HCT116 (cell line): ENCODE measurements around the gene PTGER1. TPM values are rescaled to one million over a fixed set of nuclear protein-coding genes. Genes with fewer than 3 reads are reported as not detected.
A peak's percentile ranks its signal among the peaks of the same experiment; 100 is the strongest.

ENCODE experiments used
- ATAC-seq: fragments of 200-7000 bp; cut with Tn5 transposase; 2 replicates; pipeline ENCODE4 v1.9.1; 2020; ENCODE audit warnings: mild to moderate bottlenecking, moderate library complexity
- BruUV-seq: library from RNA; stranded (reverse); fragments of 400-500 nt; replicated peaks from 2 replicates; lab custom pipeline; 2021; lab: Mats Ljungman, UMichigan
- CTCF ChIA-PET: fragments of 300-600 bp; sonication (Branson Sonifier 250); formaldehyde crosslinking; loops from one replicate; lab custom pipeline; 2021; ENCODE audit warnings: antibody characterized with exemption; lab: Charles Lee
- POLR2A ChIA-PET: fragments of 300-600, 350-600 bp; sonication (Branson Sonifier 250); formaldehyde crosslinking; loops from one replicate; lab custom pipeline; 2021; ENCODE audit warnings: antibody characterized with exemption; lab: Charles Lee
- RAD21 ChIA-PET, 2 experiments: fragments of 300-600 bp; sonication (Branson Sonifier 250); formaldehyde crosslinking; loops; one replicate each; lab custom pipeline; 2023; ENCODE audit warnings: low total read pairs in 2 of 2; ENCODE audit not compliant: uncharacterized antibody in 2 of 2, unreplicated experiment in 2 of 2, low non-redundant PET in 1 of 2; lab: Charles Lee
- DNase-seq: peaks from one replicate; pipeline ENCODE4 v3.0.0-alpha.2; 2010; ENCODE audit warnings: low read depth, low spot score
- H2AFZ ChIP-seq: fragments of 200-600 bp; shearing (Covaris generic), sonication (generic); 2 replicates; pipeline ENCODE4 v1.6.1; 2017; ENCODE audit warnings: low read depth, mixed run types, mixed read lengths, antibody characterized with exemption, low read length; ENCODE audit not compliant: poor library complexity, severe bottlenecking
- H3K27ac ChIP-seq: 2 replicates; pipeline ENCODE4 v1.5.1; 2012; ENCODE audit warnings: low read depth, low read length
- H3K27me3 ChIP-seq: fragments of 200-600 bp; sonication (generic); 2 replicates; pipeline ENCODE4 v1.6.1; 2016; ENCODE audit warnings: mixed run types, low read length, mixed read lengths; ENCODE audit not compliant: insufficient read depth
- H3K36me3 ChIP-seq, 2 experiments: fragments of 200-500 bp in 1 of 2; fragments of 200-600 bp in 1 of 2; sonication (Bioruptor generic) in 1 of 2; sonication (generic) in 1 of 2; 2 replicates each; pipeline versions ENCODE4 v1.5.1 to v1.6.1; 2014 to 2016; ENCODE audit warnings: low read length in 2 of 2, inconsistent platforms in 1 of 2, mixed read lengths in 1 of 2, mixed run types in 1 of 2; ENCODE audit not compliant: insufficient read depth in 2 of 2, control insufficient read depth in 1 of 2
- H3K4me1 ChIP-seq, 2 experiments: fragments of 200-600 bp in 1 of 2; sonication (generic) in 1 of 2; 2 replicates each; pipeline versions ENCODE4 v1.5.1 to v1.6.1; 2012 to 2017; ENCODE audit warnings: low read length in 2 of 2, inconsistent platforms in 1 of 2, mild to moderate bottlenecking in 1 of 2, mixed read lengths in 1 of 2, mixed run types in 1 of 2, moderate library complexity in 1 of 2; ENCODE audit not compliant: insufficient read depth in 2 of 2, control insufficient read depth in 1 of 2
- H3K4me2 ChIP-seq: fragments of 200-600 bp; sonication (generic); 2 replicates; pipeline ENCODE4 v1.6.1; 2017; ENCODE audit warnings: mixed run types, low read length, mixed read lengths
- H3K4me3 ChIP-seq, 2 experiments: fragments of 200-600 bp in 1 of 2; sonication (generic) in 1 of 2; replicated peaks in 1 of 2; 2 replicates each; pipeline ENCODE4 v1.5.1; 2011 to 2016; ENCODE audit warnings: low read length in 2 of 2, control low read depth in 1 of 2, low read depth in 1 of 2, mild to moderate bottlenecking in 1 of 2, mixed read lengths in 1 of 2, mixed run types in 1 of 2
- H3K79me2 ChIP-seq: fragments of 200-600 bp; sonication (generic); 2 replicates; pipeline ENCODE4 v1.6.1; 2017; ENCODE audit warnings: mild to moderate bottlenecking, mixed run types, low read length, moderate library complexity, mixed read lengths; ENCODE audit not compliant: insufficient read depth
- H3K9ac ChIP-seq: fragments of 200-600 bp; sonication (generic); 2 replicates; pipeline ENCODE4 v1.6.1; 2016; ENCODE audit warnings: low read length, mixed read lengths
- H3K9me2 ChIP-seq: fragments of 200-600 bp; sonication (generic), shearing (Covaris generic); 2 replicates; pipeline ENCODE4 v1.6.1; 2017; ENCODE audit warnings: mixed run types, mild to moderate bottlenecking, moderate library complexity; ENCODE audit not compliant: insufficient read depth
- H3K9me3 ChIP-seq, 2 experiments: fragments of 200-500 bp in 1 of 2; fragments of 200-600 bp in 1 of 2; sonication (Bioruptor generic) in 1 of 2; sonication (generic) in 1 of 2; 2 replicates each; pipeline ENCODE4 v1.6.1; 2014 to 2017; ENCODE audit warnings: low read length in 2 of 2, mixed read lengths in 2 of 2, inconsistent platforms in 1 of 2, low read depth in 1 of 2, mild to moderate bottlenecking in 1 of 2, mixed run types in 1 of 2, moderate library complexity in 1 of 2; ENCODE audit not compliant: control insufficient read depth in 1 of 2, insufficient read depth in 1 of 2
- H4K20me1 ChIP-seq: fragments of 200-600 bp; sonication (generic), shearing (Covaris generic); 2 replicates; pipeline ENCODE4 v1.6.1; 2017; ENCODE audit warnings: mixed run types, mild to moderate bottlenecking, moderate library complexity; ENCODE audit not compliant: insufficient read depth
- CBX3 ChIP-seq: IDR thresholded peaks from 2 replicates; pipeline ENCODE4 v1.6.1; 2012; ENCODE audit warnings: low read depth
- CEBPB ChIP-seq: IDR thresholded peaks from 2 replicates; pipeline ENCODE4 v1.6.1; 2012; ENCODE audit warnings: low read depth
- EGR1 ChIP-seq: IDR thresholded peaks from 2 replicates; pipeline ENCODE4 v1.6.1; 2012; ENCODE audit warnings: low read depth
- ELF1 ChIP-seq: IDR thresholded peaks from 2 replicates; pipeline ENCODE4 v1.6.1; 2012; ENCODE audit warnings: low read depth, borderline replicate concordance
- EZH2 ChIP-seq: fragments of 200-600 bp; sonication (generic); IDR thresholded peaks from 2 replicates; pipeline ENCODE4 v1.6.1; 2017; ENCODE audit warnings: antibody characterized with exemption, mixed run types
- EZH2phosphoT487 ChIP-seq: fragments of 200-600 bp; IDR thresholded peaks from 2 replicates; pipeline ENCODE4 v1.6.1; 2018; ENCODE audit warnings: antibody characterized with exemption, borderline replicate concordance
- FOSL1 ChIP-seq: IDR thresholded peaks from 2 replicates; pipeline ENCODE4 v1.6.1; 2012; ENCODE audit warnings: low read depth
- JUND ChIP-seq: IDR thresholded peaks from 2 replicates; pipeline ENCODE4 v1.6.1; 2012
- SIN3A ChIP-seq: IDR thresholded peaks from 2 replicates; pipeline ENCODE4 v1.6.1; 2012; ENCODE audit warnings: low read depth
- SRF ChIP-seq: IDR thresholded peaks from 2 replicates; pipeline ENCODE4 v1.6.1; 2012; ENCODE audit warnings: low read depth
- TCF7L2 ChIP-seq: IDR thresholded peaks from 2 replicates; pipeline ENCODE4 v1.7.0; 2011; ENCODE audit warnings: borderline replicate concordance, inconsistent platforms; ENCODE audit not compliant: insufficient read depth, insufficient read length; ENCODE audit errors: extremely low read depth
- ZFX ChIP-seq: fragments of 450-650 bp; IDR thresholded peaks from 2 replicates; pipeline ENCODE4 v1.6.1; 2017
- intact Hi-C: fragments of 100-400 bp; cut with micrococcal nuclease; formaldehyde crosslinking; loops from 2 replicates; pipeline ENCODE4 v1.10.0; 2022
- total RNA-seq: library from RNA; stranded (reverse); gene quantifications from one replicate; pipeline ENCODE4 v1.2.1, GENCODE V29; 2021; ENCODE audit not compliant: unreplicated experiment
- TF ChIP-seq, protein P1 (sequence below), 3 experiments: fragments of 200-600 bp in 1 of 3; sonication (generic) in 1 of 3; IDR thresholded peaks in 2 of 3; conservative IDR thresholded peaks in 1 of 3; 2 replicates each; pipeline ENCODE4 v1.5.1; 2012 to 2017; ENCODE audit warnings: low read depth in 2 of 3, low read length in 2 of 3, antibody characterized with exemption in 1 of 3, borderline replicate concordance in 1 of 3, control low read depth in 1 of 3, mild to moderate bottlenecking in 1 of 3, mixed read lengths in 1 of 3, mixed run types in 1 of 3, moderate library complexity in 1 of 3; ENCODE audit not compliant: insufficient read depth in 1 of 3
- TF ChIP-seq, protein P2 (sequence below): IDR thresholded peaks from 2 replicates; pipeline ENCODE4 v1.6.1; 2011; ENCODE audit warnings: mild to moderate bottlenecking, low read length, moderate library complexity; ENCODE audit not compliant: insufficient replicate concordance; ENCODE audit errors: extremely low read depth
- TF ChIP-seq, protein P3 (sequence below): IDR thresholded peaks from 2 replicates; pipeline ENCODE4 v1.6.1; 2012

The PTGER1 gene
- total RNA-seq, 1 experiment from 2014 or later: 1.1 TPM

DNA sequence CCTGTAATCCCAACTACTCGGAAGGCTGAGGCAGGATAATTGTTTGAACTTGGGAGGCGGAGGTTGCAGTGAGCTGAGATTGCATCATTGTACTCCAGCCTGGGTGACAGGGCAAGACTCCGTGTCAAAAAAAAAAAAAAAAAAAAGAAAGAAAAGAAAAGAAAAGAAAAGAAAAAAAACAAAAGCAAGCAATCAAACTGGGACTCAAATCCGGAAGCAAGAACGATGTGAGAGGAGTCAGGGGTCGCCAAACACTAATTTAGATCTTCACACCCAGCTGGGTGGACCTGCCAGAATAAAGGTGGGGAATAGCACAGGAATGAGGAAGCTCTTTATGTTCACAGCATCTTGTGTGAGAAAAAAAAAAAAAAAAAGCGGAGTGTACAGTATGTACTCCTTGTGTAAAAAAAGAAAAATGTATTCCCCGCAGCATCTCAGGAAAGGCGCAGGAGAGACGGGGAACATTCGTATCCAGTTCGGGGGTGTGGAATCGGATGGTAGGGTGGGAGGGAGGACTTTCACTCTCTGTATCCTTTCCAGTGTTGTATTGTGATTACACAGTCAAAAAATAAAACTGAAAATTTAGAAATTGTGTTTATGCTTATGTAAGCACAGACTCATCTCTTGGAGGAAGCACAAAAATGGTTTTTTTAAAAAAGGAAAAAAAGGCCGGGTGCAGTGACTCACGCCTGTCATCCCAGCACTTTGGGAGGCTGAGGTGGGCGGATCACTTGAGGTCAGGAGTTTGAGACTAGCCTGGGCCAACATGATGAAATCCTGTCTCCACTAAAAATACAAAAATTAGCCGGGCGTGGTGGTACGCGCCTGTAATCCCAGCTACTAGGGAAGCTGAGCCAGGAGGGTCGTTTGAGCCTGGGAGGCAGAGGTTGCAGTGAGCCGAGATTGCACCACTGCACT is 35.4 kb upstream of the PTGER1 start (continued):
- TF ChIP-seq, protein P1, sequence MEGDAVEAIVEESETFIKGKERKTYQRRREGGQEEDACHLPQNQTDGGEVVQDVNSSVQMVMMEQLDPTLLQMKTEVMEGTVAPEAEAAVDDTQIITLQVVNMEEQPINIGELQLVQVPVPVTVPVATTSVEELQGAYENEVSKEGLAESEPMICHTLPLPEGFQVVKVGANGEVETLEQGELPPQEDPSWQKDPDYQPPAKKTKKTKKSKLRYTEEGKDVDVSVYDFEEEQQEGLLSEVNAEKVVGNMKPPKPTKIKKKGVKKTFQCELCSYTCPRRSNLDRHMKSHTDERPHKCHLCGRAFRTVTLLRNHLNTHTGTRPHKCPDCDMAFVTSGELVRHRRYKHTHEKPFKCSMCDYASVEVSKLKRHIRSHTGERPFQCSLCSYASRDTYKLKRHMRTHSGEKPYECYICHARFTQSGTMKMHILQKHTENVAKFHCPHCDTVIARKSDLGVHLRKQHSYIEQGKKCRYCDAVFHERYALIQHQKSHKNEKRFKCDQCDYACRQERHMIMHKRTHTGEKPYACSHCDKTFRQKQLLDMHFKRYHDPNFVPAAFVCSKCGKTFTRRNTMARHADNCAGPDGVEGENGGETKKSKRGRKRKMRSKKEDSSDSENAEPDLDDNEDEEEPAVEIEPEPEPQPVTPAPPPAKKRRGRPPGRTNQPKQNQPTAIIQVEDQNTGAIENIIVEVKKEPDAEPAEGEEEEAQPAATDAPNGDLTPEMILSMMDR (IDR thresholded peaks at IDR 0.05 in 2 of 3, conservative IDR thresholded peaks at IDR 0.05 in 1 of 3; ENCODE audit: borderline replicate concordance in 1 of 3, insufficient read depth in 1 of 3, low read depth in 2 of 3, low read length in 2 of 3): no peak
- TF ChIP-seq EZH2phosphoT487 (no peak), ZFX (no peak), SRF (no peak), SIN3A (no peak)

DNA sequence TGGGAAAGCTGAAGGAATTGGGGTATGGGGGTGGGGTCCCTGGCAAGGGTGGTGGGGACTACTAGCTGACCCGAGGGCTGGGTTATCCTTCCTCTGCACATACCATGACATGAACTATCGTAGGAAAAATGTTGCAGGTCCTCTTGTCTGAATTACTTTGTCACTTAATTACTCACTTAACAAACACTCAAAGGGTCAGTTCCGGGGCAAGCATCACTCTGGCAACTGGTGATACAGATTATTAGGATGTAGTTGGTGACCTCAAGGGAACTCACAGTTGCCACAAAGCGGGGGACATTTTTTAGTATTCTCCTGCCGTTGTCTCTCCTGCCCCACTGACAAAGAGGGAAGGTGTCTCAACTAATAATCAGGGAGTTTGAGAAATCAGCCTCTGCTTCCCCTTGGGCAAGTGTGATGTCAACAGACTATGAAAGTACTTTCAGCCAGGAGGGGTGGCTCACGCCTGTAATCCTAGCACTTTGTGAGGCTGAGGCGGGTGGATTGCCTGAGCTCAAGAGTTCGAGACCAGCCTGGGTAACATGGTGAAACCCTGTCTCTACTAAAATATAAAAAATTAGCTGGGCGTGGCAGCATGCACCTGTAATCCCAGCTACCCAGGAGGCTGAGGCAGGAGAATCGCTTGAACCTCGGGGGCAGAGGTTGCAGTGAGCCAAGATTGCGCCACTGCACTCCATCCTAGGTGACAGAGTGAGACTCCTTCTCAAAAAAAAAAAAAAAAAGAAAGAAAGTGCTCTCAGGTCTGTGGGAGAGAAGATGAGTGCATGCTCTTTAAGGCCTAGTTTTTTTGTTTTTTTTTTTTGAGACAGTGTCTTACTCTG is 32.8 kb upstream of the PTGER1 start:
- POLR2A ChIA-PET: interaction anchor here (3.3 to 8.7 kb wide), 2 partner anchors 11 kb away, joined by 15 to 112 read pairs; partner anchors contain the start of genes DNAJB1 and GIPC1
- H3K4me1 ChIP-seq: peaks cover 81 to 87% of the 10 kb centered on the region in 2 experiments
- peak overlapping the region; percentile 71 for H3K9ac ChIP-seq
- no peaks in the 10 kb centered on the region for H3K9me3 ChIP-seq
- BruUV-seq: no TSS peak
- CTCF ChIA-PET: interaction anchor here (1.3 kb wide), 1 partner anchor 16 kb away, joined by 3 read pairs; no protein-coding TSS in a partner anchor
- intact Hi-C loops: no loop called here
- ATAC-seq: peak; percentile 19; the same call in 1 of the 2 replicates
- no peak overlapping the region for H2AFZ ChIP-seq
- no peaks in the 10 kb centered on the region for H4K20me1 ChIP-seq
- DNase-seq: no peak
- no peaks in the 10 kb centered on the region for H3K9me2 ChIP-seq
- no peaks in the 10 kb centered on the region for H3K79me2 ChIP-seq
- RAD21 ChIA-PET: no interaction called here
- H3K27me3 ChIP-seq: no peaks in the 10 kb centered on the region
- H3K4me3 ChIP-seq: peak overlapping the region in 1 of 2 experiments; percentile 51; a peak in 2 of 4 replicates
- H3K27ac ChIP-seq: peak overlapping the region; percentile 100
- H3K4me2 ChIP-seq: peak overlapping the region; percentile 76
- no peaks in the 10 kb centered on the region for H3K36me3 ChIP-seq
- TF ChIP-seq EZH2: no peak
- TF ChIP-seq FOSL1: peak; percentile 38; the same call in 1 of the 2 replicates
- TF ChIP-seq, protein P2, sequence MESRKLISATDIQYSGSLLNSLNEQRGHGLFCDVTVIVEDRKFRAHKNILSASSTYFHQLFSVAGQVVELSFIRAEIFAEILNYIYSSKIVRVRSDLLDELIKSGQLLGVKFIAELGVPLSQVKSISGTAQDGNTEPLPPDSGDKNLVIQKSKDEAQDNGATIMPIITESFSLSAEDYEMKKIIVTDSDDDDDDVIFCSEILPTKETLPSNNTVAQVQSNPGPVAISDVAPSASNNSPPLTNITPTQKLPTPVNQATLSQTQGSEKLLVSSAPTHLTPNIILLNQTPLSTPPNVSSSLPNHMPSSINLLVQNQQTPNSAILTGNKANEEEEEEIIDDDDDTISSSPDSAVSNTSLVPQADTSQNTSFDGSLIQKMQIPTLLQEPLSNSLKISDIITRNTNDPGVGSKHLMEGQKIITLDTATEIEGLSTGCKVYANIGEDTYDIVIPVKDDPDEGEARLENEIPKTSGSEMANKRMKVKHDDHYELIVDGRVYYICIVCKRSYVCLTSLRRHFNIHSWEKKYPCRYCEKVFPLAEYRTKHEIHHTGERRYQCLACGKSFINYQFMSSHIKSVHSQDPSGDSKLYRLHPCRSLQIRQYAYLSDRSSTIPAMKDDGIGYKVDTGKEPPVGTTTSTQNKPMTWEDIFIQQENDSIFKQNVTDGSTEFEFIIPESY: no peak
- TF ChIP-seq TCF7L2: no peak
- TF ChIP-seq, protein P3, sequence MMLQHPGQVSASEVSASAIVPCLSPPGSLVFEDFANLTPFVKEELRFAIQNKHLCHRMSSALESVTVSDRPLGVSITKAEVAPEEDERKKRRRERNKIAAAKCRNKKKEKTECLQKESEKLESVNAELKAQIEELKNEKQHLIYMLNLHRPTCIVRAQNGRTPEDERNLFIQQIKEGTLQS: no peak
- TF ChIP-seq CBX3: no peak
- TF ChIP-seq JUND: no peak
- TF ChIP-seq CEBPB: no peak
- TF ChIP-seq EGR1: no peak
- TF ChIP-seq, protein P1 (IDR thresholded peaks at IDR 0.05 in 2 of 3, conservative IDR thresholded peaks at IDR 0.05 in 1 of 3; ENCODE audit: borderline replicate concordance in 1 of 3, insufficient read depth in 1 of 3, low read depth in 2 of 3, low read length in 2 of 3): no peak
- TF ChIP-seq ELF1: no peak
- no peak for TF ChIP-seq EZH2phosphoT487
